GM12878 (cell line): ENCODE results near the gene PARVA. TPM values are rescaled to one million over a fixed set of nuclear protein-coding genes. Genes with fewer than 3 reads are reported as not detected.

Experiments used
- ATAC-seq: fragments of 200-7000 bp; cut with Tn5 transposase; 3 replicates; pipeline ENCODE4 v1.9.1; 2020; ENCODE audit warnings: mild to moderate bottlenecking, moderate library complexity
- BruUV-seq: library from RNA; stranded (reverse); fragments of 400-500 nt; replicated peaks from 2 replicates; lab custom pipeline; 2021; lab: Mats Ljungman, UMichigan
- CTCF ChIA-PET: fragments of 300-600 bp; sonication (Branson Sonifier 250); formaldehyde crosslinking; extraction: SDS; loops from one replicate; lab custom pipeline; 2021; ENCODE audit warnings: inconsistent platforms; lab: Yijun Ruan, JAX
- POLR2A ChIA-PET: fragments of 350-600 bp; formaldehyde crosslinking; extraction: SDS; loops from one replicate; lab custom pipeline; 2021; ENCODE audit warnings: inconsistent platforms; lab: Charles Lee
- RAD21 ChIA-PET: fragments of 300-600 bp; sonication (Branson Sonifier 250); formaldehyde crosslinking; loops from one replicate; lab custom pipeline; 2023; ENCODE audit warnings: antibody characterized with exemption; ENCODE audit not compliant: unreplicated experiment; lab: Charles Lee
- SMC1A ChIA-PET: fragments of 300-600 bp; sonication (Branson Sonifier 250); formaldehyde crosslinking; loops from one replicate; lab custom pipeline; 2023; ENCODE audit not compliant: unreplicated experiment, uncharacterized antibody; lab: Charles Lee
- DNase-seq: peaks from one replicate; pipeline ENCODE4 v3.0.0-alpha.2; 2011; ENCODE audit warnings: low read depth, low spot score
- FAIRE-seq: peaks from 3 replicates; lab custom pipeline; 2011; peaks lifted over from hg19 to GRCh38; lab: Jason Lieb, UNC
- H2AFZ ChIP-seq: 2 replicates; pipeline ENCODE4 v1.6.0; 2011; ENCODE audit warnings: low read depth, low read length, control low read depth; ENCODE audit not compliant: control insufficient read depth
- H3K27ac ChIP-seq: 2 replicates; pipeline ENCODE4 v1.5.1; 2011; ENCODE audit warnings: control low read depth; ENCODE audit not compliant: control insufficient read depth, insufficient read depth
- H3K27me3 ChIP-seq, 2 experiments: replicated peaks in 1 of 2; 2 replicates each; pipeline versions ENCODE4 v1.6.0 to v1.6.1; 2011; ENCODE audit warnings: low read length in 1 of 2; ENCODE audit not compliant: control insufficient read depth in 2 of 2, insufficient read depth in 2 of 2
- H3K36me3 ChIP-seq, 2 experiments: 2 replicates each; pipeline ENCODE4 v1.5.1; 2011; ENCODE audit warnings: low read length in 1 of 2; ENCODE audit not compliant: control insufficient read depth in 2 of 2, insufficient read depth in 2 of 2
- H3K4me1 ChIP-seq: 2 replicates; pipeline ENCODE4 v1.6.1; 2011; ENCODE audit warnings: mild to moderate bottlenecking, low read length, moderate library complexity, mixed read lengths; ENCODE audit not compliant: control insufficient read depth, insufficient read depth
- H3K4me2 ChIP-seq: 2 replicates; pipeline ENCODE4 v1.6.0; 2011; ENCODE audit warnings: control low read depth; ENCODE audit not compliant: control insufficient read depth, insufficient read depth
- H3K4me3 ChIP-seq: fragments of 200-600 bp; sonication (generic); 2 replicates; pipeline ENCODE4 v1.5.1; 2016
- H3K79me2 ChIP-seq: 2 replicates; pipeline ENCODE4 v1.6.0; 2011; ENCODE audit warnings: low read length; ENCODE audit not compliant: control insufficient read depth, insufficient read depth
- H3K9ac ChIP-seq: 2 replicates; pipeline ENCODE4 v1.8.0; 2011; ENCODE audit warnings: low read length, control low read depth, mixed read lengths; ENCODE audit not compliant: control insufficient read depth, insufficient read depth
- H3K9me3 ChIP-seq: replicated peaks from 3 replicates; pipeline ENCODE4 v1.5.1; 2011; ENCODE audit warnings: mild to moderate bottlenecking, low read length; ENCODE audit not compliant: control insufficient read depth, insufficient read depth
- H4K20me1 ChIP-seq: 2 replicates; pipeline ENCODE4 v1.6.0; 2011; ENCODE audit not compliant: control insufficient read depth, insufficient read depth
- CREM ChIP-seq: IDR thresholded peaks from 2 replicates; pipeline ENCODE4 v1.6.1; 2014; ENCODE audit warnings: antibody characterized with exemption, low read depth
- E2F8 ChIP-seq: fragments of 450-650 bp; IDR thresholded peaks from 2 replicates; pipeline ENCODE4 v1.6.1; 2018; ENCODE audit warnings: mild to moderate bottlenecking, low read depth, moderate library complexity; ENCODE audit not compliant: partially characterized antibody
- E4F1 ChIP-seq: fragments of 450-650 bp; IDR thresholded peaks from 2 replicates; pipeline ENCODE4 v1.6.1; 2018; ENCODE audit warnings: borderline replicate concordance, mild to moderate bottlenecking; ENCODE audit not compliant: partially characterized antibody
- ELK1 ChIP-seq: IDR thresholded peaks from 2 replicates; pipeline ENCODE4 v1.6.1; 2012; ENCODE audit warnings: low read depth, low read length, improper control_type of control experiment
- JUNB ChIP-seq: IDR thresholded peaks from 2 replicates; pipeline ENCODE4 v1.6.1; 2016; ENCODE audit warnings: antibody characterized with exemption, mild to moderate bottlenecking
- NFYB ChIP-seq: IDR thresholded peaks from 2 replicates; pipeline ENCODE4 v1.6.1; 2011; ENCODE audit warnings: low read depth, mild to moderate bottlenecking, low read length, improper control_type of control experiment, moderate library complexity; ENCODE audit not compliant: insufficient read depth
- RCOR1 ChIP-seq: conservative IDR thresholded peaks from 2 replicates; pipeline ENCODE4 v1.6.1; 2012; ENCODE audit warnings: low read depth, low read length, improper control_type of control experiment
- REST ChIP-seq: IDR thresholded peaks from 2 replicates; pipeline ENCODE4 v1.6.1; 2012; ENCODE audit warnings: mild to moderate bottlenecking, low read depth, low read length
- USF1 ChIP-seq: IDR thresholded peaks from 2 replicates; pipeline ENCODE4 v1.6.1; 2011; ENCODE audit warnings: borderline replicate concordance, low read depth, mild to moderate bottlenecking, moderate library complexity, mixed read lengths, low read length; ENCODE audit not compliant: insufficient read depth; ENCODE audit errors: extremely low read length
- WGBS: methylation state at CpG from one replicate; pipeline ENCODE4 v1.1.6; 2016; ENCODE audit warnings: low lambda C conversion rate; ENCODE audit not compliant: insufficient replicate concordance, insufficient coverage; ENCODE audit errors: missing lambda C conversion rate; 5-methylcytosine and 5-hydroxymethylcytosine counted together
- in situ Hi-C: fragments of 300-500 bp; cut with MboI; formaldehyde crosslinking; loops from 9 replicates; pipeline ENCODE4 v1.14.3; 2018; ENCODE audit warnings: mixed read lengths
- intact Hi-C: fragments of 100-400 bp; cut with micrococcal nuclease; formaldehyde crosslinking; loops from one replicate; pipeline ENCODE4 v1.14.2; 2022; ENCODE audit not compliant: unreplicated experiment
- polyA plus RNA-seq, 11 experiments: library from polyadenylated mRNA; depleted of rRNA in 4 of 11; unstranded in 6 of 11; stranded (reverse) in 5 of 11; fragments of >200 nt; fragmentation: Nextera tagmentation in 4 of 11; fragmentation: Illumina TruSeq in 1 of 11; extraction: Ambion mirVana in 4 of 11; extraction: Trizol in 1 of 11; gene quantifications; 1 replicate in 1 of 11; 2 replicates in 10 of 11; pipeline versions ENCODE4 v1.2.1 to v1.2.3, GENCODE V29; 2011 to 2016; ENCODE audit warnings: inconsistent platforms in 2 of 11, missing spikeins in 2 of 11, low read depth in 1 of 11
- total RNA-seq, 4 experiments: library from RNA; depleted of rRNA in 3 of 4; stranded (reverse); fragments of >200 nt in 3 of 4; fragmentation: Illumina TruSeq in 1 of 4; extraction: Trizol in 1 of 4; gene quantifications; 2 replicates each; pipeline versions ENCODE4 v1.2.1 to v1.2.3, GENCODE V29; 2013 to 2021

PARVA gene
- total and polyA plus RNA-seq, 10 of the 15 experiments (the other 5 are each of a cell fraction or from before 2014, with no cell fraction given) = 0.01 to 0.44 (median 0.03) TPM; not detected in 7

GRCh38 chr11:12388939-12389670, 11.7 kb downstream of the PARVA start:
- no peak for ATAC-seq
- ChIA-PET POLR2A (no interaction called here), SMC1A (interaction anchor here (1.2 to 1.3 kb wide), 2 partner anchors 10 to 59 kb away, joined by 4 read pairs; no protein-coding TSS in a partner anchor), CTCF (interaction anchor here (1.0 kb wide), 1 partner anchor 9 kb away, joined by 3 read pairs; no protein-coding TSS in a partner anchor), RAD21 (no interaction called here)
- Histone ChIP-seq H2AFZ (no peak overlapping the region), H3K4me2 (no peak overlapping the region), H3K9ac (no peak overlapping the region), H3K4me1 (no peaks in the 10 kb centered on the region), H3K36me3 (no peaks in the 10 kb centered on the region), H3K27ac (no peak overlapping the region), H3K4me3 (no peak overlapping the region), H4K20me1 (no peaks in the 10 kb centered on the region), H3K27me3 (no peaks in the 10 kb centered on the region), H3K9me3 (no peaks in the 10 kb centered on the region), H3K79me2 (no peaks in the 10 kb centered on the region)
- no peak for FAIRE-seq
- WGBS = 6% methylated on average over 2 of the region's 2 CpGs
- BruUV-seq = no TSS peak
- intact Hi-C loops (no loop called here), in situ Hi-C loops (no loop called here)
- no peak for DNase-seq
- TF ChIP-seq USF1 (no peak), JUNB (no peak), E4F1 (no peak), RCOR1 (no peak), CREM (no peak), REST (no peak), E2F8 (no peak), ELK1 (no peak), NFYB (no peak)
